BLaER1 treated with 17β-estradiol and CSF1 and Interleukin-3, amounts not matched to agents 10 nM and 100 nM (cell line): Measurements from ENCODE around the gene TARS2.

Experiments used
- H3K27ac ChIP-seq, 11 experiments: shearing (Covaris generic); formaldehyde crosslinking; 2 replicates each; pipeline ENCODE4 v1.8.1; 2022
- H3K27me3 ChIP-seq, 11 experiments: shearing (Covaris generic); formaldehyde crosslinking; 2 replicates each; pipeline ENCODE4 v1.8.1; 2022
- H3K36me3 ChIP-seq, 11 experiments: shearing (Covaris generic); formaldehyde crosslinking; 2 replicates each; pipeline ENCODE4 v1.8.1; 2022
- H3K4me1 ChIP-seq, 10 experiments: shearing (Covaris generic); formaldehyde crosslinking; 2 replicates each; pipeline ENCODE4 v1.8.1; 2022
- H3K4me2 ChIP-seq, 11 experiments: shearing (Covaris generic); formaldehyde crosslinking; 2 replicates each; pipeline ENCODE4 v1.8.1; 2022
- H3K4me3 ChIP-seq, 10 experiments: shearing (Covaris generic); formaldehyde crosslinking; 2 replicates each; pipeline ENCODE4 v1.8.1; 2022
- H3K9ac ChIP-seq, 11 experiments: shearing (Covaris generic); formaldehyde crosslinking; 2 replicates each; pipeline ENCODE4 v1.8.1; 2022
- H3K9me3 ChIP-seq, 11 experiments: shearing (Covaris generic); formaldehyde crosslinking; replicated peaks in 1 of 11; 2 replicates each; pipeline ENCODE4 v1.8.1; 2022
- H4K20me1 ChIP-seq, 11 experiments: shearing (Covaris generic); formaldehyde crosslinking; 2 replicates each; pipeline ENCODE4 v1.8.1; 2022
- Cebpa-rat ChIP-seq, 11 experiments: shearing (Covaris generic); IDR thresholded peaks; 2 replicates each; pipeline ENCODE4 v1.8.1; 2022

TARS2 gene

DNA sequence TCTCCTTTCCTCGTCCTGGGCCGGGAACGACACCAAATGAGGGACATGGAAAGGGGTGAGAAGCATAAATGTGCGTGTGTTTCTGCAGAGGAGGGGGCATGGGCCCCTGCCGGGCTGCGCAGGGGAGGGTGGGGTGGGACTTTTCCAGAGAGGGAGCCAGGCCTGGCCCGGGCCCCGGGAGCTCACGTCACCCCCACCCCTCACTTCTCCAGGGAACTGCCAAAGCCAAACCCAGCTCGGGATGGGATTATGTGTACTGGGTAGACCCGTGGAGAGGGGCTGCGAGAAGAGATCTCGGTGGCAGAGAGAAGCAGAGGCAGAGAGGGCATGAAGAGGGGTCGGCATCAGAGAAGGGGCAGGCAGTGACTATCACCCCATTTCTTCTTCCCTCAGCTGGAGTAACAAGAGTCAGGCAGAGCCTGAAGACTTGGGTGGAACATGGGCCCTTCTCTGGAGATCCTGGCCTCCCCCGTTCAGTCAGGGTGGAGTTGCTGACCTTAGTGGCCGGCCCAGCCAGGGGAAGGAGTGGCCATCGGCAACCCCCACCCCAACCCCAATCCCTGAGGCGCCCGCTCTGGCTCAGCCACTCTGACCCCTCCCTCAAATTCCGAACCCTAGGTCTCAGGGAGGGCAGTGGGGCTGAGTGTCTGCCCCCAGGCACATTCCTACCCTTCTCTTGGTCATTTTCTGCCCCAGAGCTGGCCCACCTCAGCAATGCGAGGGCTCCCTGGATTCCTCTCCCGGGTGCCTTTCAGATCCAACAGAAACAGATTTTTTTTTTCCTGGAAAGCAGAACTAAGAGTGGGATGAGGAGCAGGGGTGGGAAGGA is 63.2 kb downstream of the TARS2 start:
- Histone ChIP-seq H3K4me2 (peak overlapping the region; percentile 87 to 98 (median 94)), H3K4me1 (peaks cover 47 to 80% (median 67%) of the 10 kb centered on the region in 10 experiments), H3K4me3 (peak overlapping the region in 7 of 10 experiments; percentile 7 to 72 (median 65); a peak in 13 of 20 replicates), H3K9ac (peak overlapping the region; percentile 70 to 90 (median 83)), H4K20me1 (no peaks in the 10 kb centered on the region; a peak in 1 of 22 replicates), H3K36me3 (peaks cover 0 to 25% (median 2%) of the 10 kb centered on the region in 11 experiments; a peak in 10 of 22 replicates), H3K27ac (peak overlapping the region; percentile 83 to 96 (median 90)), H3K9me3 (no peaks in the 10 kb centered on the region), H3K27me3 (peaks cover 0 to 15% (median 0%) of the 10 kb centered on the region in 11 experiments; a peak in 7 of 22 replicates)
- no peak for TF ChIP-seq Cebpa-rat (IDR thresholded peaks at IDR 0.05)

DNA sequence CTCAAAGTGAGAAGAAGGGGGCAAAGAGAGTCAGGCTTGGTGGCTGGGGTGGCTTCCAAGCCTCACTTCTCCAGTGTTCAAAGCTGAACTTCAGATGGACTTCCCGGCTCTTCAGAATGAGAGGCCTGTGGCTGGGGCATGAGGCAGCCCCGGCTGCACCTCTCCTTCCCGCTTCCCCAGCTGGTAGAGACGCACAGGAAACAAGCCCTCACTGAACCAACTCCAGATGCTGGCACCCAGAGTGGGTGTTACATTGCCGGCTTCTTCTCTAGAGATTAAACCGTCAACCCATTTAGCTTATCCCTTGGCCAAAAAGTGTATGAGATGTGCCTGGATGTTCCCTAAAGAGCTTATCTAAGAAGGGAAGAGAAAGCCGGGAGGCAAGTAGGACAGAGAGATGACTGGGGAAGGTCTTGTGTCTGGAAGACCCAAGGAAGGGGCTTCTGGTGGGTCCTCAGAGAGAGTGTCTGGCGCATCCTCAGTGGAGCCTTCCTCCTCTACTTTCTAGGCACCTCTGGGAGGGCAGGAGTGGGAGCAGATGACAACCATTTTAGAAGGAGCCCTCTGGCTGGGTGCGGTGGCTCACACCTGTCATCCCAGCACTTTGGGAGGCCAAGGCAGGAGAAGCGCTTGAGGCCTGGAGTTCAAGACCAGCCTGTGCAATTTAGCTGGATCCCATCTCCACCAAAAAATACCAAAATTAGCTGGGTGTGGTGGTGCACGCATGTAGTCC is 64.0 kb downstream of the TARS2 start:
- peak overlapping the region; percentile 83 to 96 (median 90) for H3K27ac ChIP-seq
- peaks cover 0 to 7% (median 0%) of the 10 kb centered on the region in 11 experiments; a peak in 4 of 22 replicates for H4K20me1 ChIP-seq
- no peaks in the 10 kb centered on the region for H3K9me3 ChIP-seq
- peak overlapping the region; percentile 74 to 98 (median 94) for H3K4me2 ChIP-seq
- peaks cover 47 to 88% (median 69%) of the 10 kb centered on the region in 10 experiments for H3K4me1 ChIP-seq
- H3K4me3 ChIP-seq = peak overlapping the region in 8 of 10 experiments; percentile 7 to 72 (median 51); a peak in 14 of 20 replicates
- H3K27me3 ChIP-seq = peaks cover 0 to 15% (median 0%) of the 10 kb centered on the region in 11 experiments; a peak in 7 of 22 replicates
- TF ChIP-seq Cebpa-rat (IDR thresholded peaks at IDR 0.05) = no peak
- peak overlapping the region; percentile 70 to 90 (median 83) for H3K9ac ChIP-seq
- H3K36me3 ChIP-seq = peaks cover 0 to 33% (median 10%) of the 10 kb centered on the region in 11 experiments; a peak in 12 of 22 replicates

DNA sequence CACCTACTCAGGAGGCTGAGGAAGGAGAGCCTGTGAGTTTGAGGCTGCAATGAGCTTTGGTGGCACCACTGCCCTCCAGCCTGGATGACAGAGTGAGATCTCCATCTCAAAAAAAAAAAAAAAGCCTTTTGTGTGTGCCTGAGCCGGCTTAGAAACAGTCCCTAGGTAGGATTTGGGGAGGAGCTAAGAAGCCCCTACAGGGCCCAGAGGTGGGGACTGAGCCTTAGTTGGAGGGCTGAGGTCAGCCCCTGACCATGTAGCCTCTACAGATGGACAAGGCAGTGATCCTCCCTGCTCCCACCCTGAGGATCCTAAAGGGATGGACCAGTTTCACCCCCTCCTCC is 64.5 kb downstream of the TARS2 start:
- Histone ChIP-seq H3K4me3 (peak overlapping the region in 9 of 10 experiments; percentile 15 to 72 (median 46); a peak in 14 of 20 replicates), H4K20me1 (peaks cover 0 to 12% (median 0%) of the 10 kb centered on the region in 11 experiments; a peak in 4 of 22 replicates), H3K9ac (peak overlapping the region; percentile 70 to 90 (median 83)), H3K36me3 (peaks cover 0 to 38% (median 14%) of the 10 kb centered on the region in 11 experiments; a peak in 12 of 22 replicates), H3K9me3 (no peaks in the 10 kb centered on the region), H3K4me2 (peak overlapping the region; percentile 74 to 98 (median 94)), H3K27ac (peak overlapping the region; percentile 83 to 96 (median 90)), H3K4me1 (peaks cover 47 to 90% (median 69%) of the 10 kb centered on the region in 10 experiments), H3K27me3 (peaks cover 0 to 15% (median 0%) of the 10 kb centered on the region in 11 experiments; a peak in 7 of 22 replicates)
- no peak for TF ChIP-seq Cebpa-rat (IDR thresholded peaks at IDR 0.05)

DNA sequence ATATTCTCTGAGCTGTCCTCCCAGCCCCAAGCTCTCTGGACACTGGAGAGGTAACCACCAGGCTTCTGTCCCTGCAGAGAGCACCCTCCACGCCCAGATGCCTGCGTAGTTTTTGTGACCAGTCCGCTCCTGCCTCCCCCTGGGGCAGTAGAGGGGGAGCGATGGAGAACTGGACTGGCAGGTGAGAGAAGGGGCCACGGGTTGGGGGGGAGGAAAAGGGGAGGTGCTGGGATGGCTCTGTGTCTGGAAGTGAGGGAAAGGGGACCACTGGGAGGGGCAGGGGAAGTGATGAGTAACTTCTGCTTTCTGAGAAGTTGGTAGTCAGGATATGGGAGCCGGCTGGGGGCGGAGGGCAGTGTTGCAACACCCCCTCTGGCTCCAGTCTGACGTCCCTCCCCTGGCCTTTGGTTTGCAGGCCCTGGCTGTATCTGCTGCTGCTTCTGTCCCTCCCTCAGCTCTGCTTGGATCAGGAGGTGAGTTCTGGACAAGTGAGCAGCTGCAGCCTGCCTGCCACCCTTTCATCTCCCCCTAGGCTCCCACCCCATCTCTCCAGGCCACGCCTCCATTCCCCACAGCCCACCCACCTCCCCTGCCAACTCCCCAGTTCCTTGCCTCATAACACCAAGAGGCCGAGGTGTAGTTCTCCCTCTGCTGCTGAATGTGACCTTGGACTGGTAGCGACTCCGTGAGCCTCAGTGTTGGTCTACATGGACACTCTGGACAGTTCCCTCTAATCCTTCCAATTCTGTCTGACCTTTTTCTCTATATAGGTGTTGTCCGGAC is 65.1 kb downstream of the TARS2 start:
- Histone ChIP-seq H3K9ac (peak overlapping the region; percentile 73 to 90 (median 83)), H4K20me1 (peaks cover 0 to 15% (median 0%) of the 10 kb centered on the region in 11 experiments; a peak in 4 of 22 replicates), H3K27ac (peak overlapping the region; percentile 83 to 96 (median 90)), H3K4me2 (peak overlapping the region; percentile 74 to 98 (median 94)), H3K27me3 (peaks cover 0 to 15% (median 0%) of the 10 kb centered on the region in 11 experiments; a peak in 7 of 22 replicates), H3K36me3 (peaks cover 0 to 42% (median 14%) of the 10 kb centered on the region in 11 experiments; a peak in 12 of 22 replicates), H3K4me3 (peak overlapping the region in 8 of 10 experiments; percentile 42 to 72 (median 52); a peak in 15 of 20 replicates), H3K4me1 (peaks cover 47 to 88% (median 69%) of the 10 kb centered on the region in 10 experiments), H3K9me3 (no peaks in the 10 kb centered on the region)
- TF ChIP-seq Cebpa-rat (IDR thresholded peaks at IDR 0.05) = peak; percentile 82 to 96 (median 93); a peak in 21 of 22 replicates

DNA sequence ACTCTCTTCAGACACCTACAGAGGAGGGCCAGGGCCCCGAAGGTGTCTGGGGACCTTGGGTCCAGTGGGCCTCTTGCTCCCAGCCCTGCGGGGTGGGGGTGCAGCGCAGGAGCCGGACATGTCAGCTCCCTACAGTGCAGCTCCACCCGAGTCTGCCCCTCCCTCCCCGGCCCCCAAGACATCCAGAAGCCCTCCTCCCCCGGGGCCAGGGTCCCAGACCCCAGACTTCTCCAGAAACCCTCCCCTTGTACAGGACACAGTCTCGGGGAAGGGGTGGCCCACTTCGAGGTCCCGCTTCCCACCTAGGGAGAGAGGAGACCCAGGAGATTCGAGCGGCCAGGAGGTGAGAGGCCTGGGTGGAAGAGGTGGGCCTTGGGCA is 65.7 kb downstream of the TARS2 start:
- Histone ChIP-seq H3K4me3 (peak overlapping the region in 8 of 10 experiments; percentile 13 to 70 (median 44); a peak in 14 of 20 replicates), H3K27ac (peak overlapping the region; percentile 83 to 96 (median 90)), H3K36me3 (peaks cover 0 to 48% (median 14%) of the 10 kb centered on the region in 11 experiments; a peak in 12 of 22 replicates)

DNA sequence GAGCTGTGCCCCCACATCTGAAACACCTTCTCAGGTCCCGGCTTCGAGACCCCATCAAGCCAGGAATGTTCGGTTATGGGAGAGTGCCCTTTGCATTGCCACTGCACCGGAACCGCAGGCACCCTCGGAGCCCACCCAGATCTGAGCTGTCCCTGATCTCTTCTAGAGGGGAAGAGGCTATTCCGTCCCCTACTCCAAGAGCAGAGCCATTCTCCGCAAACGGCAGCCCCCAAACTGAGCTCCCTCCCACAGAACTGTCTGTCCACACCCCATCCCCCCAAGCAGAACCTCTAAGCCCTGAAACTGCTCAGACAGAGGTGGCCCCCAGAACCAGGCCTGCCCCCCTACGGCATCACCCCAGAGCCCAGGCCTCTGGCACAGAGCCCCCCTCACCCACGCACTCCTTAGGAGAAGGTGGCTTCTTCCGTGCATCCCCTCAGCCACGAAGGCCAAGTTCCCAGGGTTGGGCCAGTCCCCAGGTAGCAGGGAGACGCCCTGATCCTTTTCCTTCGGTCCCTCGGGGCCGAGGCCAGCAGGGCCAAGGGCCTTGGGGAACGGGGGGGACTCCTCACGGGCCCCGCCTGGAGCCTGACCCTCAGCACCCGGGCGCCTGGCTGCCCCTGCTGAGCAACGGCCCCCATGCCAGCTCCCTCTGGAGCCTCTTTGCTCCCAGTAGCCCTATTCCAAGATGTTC is 66.3 kb downstream of the TARS2 start:
- no peaks in the 10 kb centered on the region for H3K9me3 ChIP-seq
- TF ChIP-seq Cebpa-rat (IDR thresholded peaks at IDR 0.05) = no peak
- peak overlapping the region; percentile 74 to 98 (median 94); a peak in 21 of 22 replicates for H3K4me2 ChIP-seq
- H3K27ac ChIP-seq = peak overlapping the region; percentile 83 to 96 (median 90)
- peaks cover 0 to 54% (median 14%) of the 10 kb centered on the region in 11 experiments; a peak in 13 of 22 replicates for H3K36me3 ChIP-seq
- H3K27me3 ChIP-seq = peaks cover 0 to 9% (median 0%) of the 10 kb centered on the region in 11 experiments; a peak in 7 of 22 replicates
- H3K4me1 ChIP-seq = peaks cover 47 to 87% (median 65%) of the 10 kb centered on the region in 10 experiments
- H3K4me3 ChIP-seq = peak overlapping the region in 7 of 10 experiments; percentile 39 to 70 (median 46); a peak in 11 of 20 replicates
- H4K20me1 ChIP-seq = peaks cover 0 to 28% (median 6%) of the 10 kb centered on the region in 11 experiments; a peak in 7 of 22 replicates
- peak overlapping the region; percentile 73 to 86 (median 81) for H3K9ac ChIP-seq

More for the DNA sequence above, 65.7 kb downstream of the TARS2 start:
- H3K4me2 ChIP-seq = peak overlapping the region; percentile 74 to 98 (median 94)
- H3K4me1 ChIP-seq = peaks cover 47 to 87% (median 69%) of the 10 kb centered on the region in 10 experiments
- no peak for TF ChIP-seq Cebpa-rat (IDR thresholded peaks at IDR 0.05)
- H4K20me1 ChIP-seq = peaks cover 0 to 21% (median 0%) of the 10 kb centered on the region in 11 experiments; a peak in 6 of 22 replicates
- peaks cover 0 to 15% (median 0%) of the 10 kb centered on the region in 11 experiments; a peak in 7 of 22 replicates for H3K27me3 ChIP-seq
- H3K9me3 ChIP-seq = no peaks in the 10 kb centered on the region
- peak overlapping the region; percentile 73 to 86 (median 81) for H3K9ac ChIP-seq

DNA sequence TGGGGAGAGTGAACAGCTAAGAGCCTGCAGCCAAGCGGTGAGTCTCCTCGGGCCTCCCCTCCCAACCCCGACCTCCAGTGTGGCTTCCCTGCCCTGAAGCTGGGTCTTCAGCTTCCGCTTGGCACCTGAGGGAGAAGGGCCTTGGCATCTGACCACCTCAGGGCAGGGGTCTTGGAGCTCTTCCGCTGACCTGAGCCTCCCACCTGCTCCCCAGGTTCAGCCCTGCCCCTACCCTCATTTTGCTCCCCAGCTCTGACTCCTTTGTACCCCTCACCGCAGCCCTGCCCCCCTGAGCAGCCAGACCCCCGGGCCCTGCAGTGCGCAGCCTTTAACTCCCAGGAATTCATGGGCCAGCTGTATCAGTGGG is 66.8 kb downstream of the TARS2 start:
- peaks cover 0 to 33% (median 9%) of the 10 kb centered on the region in 11 experiments; a peak in 10 of 22 replicates for H4K20me1 ChIP-seq
- H3K27me3 ChIP-seq = peaks cover 0 to 4% (median 0%) of the 10 kb centered on the region in 11 experiments; a peak in 2 of 22 replicates
- H3K4me3 ChIP-seq = peak overlapping the region in 3 of 10 experiments; percentile 39 to 70 (median 60); a peak in 5 of 20 replicates
- no peak for TF ChIP-seq Cebpa-rat (IDR thresholded peaks at IDR 0.05)
- peaks cover 0 to 60% (median 14%) of the 10 kb centered on the region in 11 experiments; a peak in 13 of 22 replicates for H3K36me3 ChIP-seq
- H3K9me3 ChIP-seq = no peaks in the 10 kb centered on the region
- H3K27ac ChIP-seq = peak overlapping the region; percentile 83 to 96 (median 90)
- H3K9ac ChIP-seq = peak overlapping the region; percentile 73 to 86 (median 81); a peak in 20 of 22 replicates
- peaks cover 46 to 92% (median 68%) of the 10 kb centered on the region in 10 experiments for H3K4me1 ChIP-seq
- peak overlapping the region in 10 of 11 experiments; percentile 87 to 98 (median 94); a peak in 19 of 22 replicates for H3K4me2 ChIP-seq
